Breast epithelium (tissue), 3 donors: ENCODE results near the gene AHNAK2.

Experiments
- CTCF ChIP-seq, 3 donors: fragments of 450-650 bp; IDR thresholded peaks; one replicate each; pipeline ENCODE4 v1.5.1; 2016 to 2017; ENCODE audit warnings: antibody characterized with exemption in 3 of 3, mild to moderate bottlenecking in 3 of 3, moderate library complexity in 3 of 3
- POLR2A ChIP-seq: fragments of 450-650 bp; IDR thresholded peaks from one replicate; pipeline ENCODE4 v1.6.1; 2016; ENCODE audit warnings: antibody characterized with exemption, mild to moderate bottlenecking, moderate library complexity
- POLR2AphosphoS5 ChIP-seq, 3 donors: sonication (generic); formaldehyde crosslinking; IDR thresholded peaks; one replicate each; pipeline ENCODE4 v1.6.1; 2017; ENCODE audit warnings: antibody characterized with exemption in 3 of 3

DNA sequence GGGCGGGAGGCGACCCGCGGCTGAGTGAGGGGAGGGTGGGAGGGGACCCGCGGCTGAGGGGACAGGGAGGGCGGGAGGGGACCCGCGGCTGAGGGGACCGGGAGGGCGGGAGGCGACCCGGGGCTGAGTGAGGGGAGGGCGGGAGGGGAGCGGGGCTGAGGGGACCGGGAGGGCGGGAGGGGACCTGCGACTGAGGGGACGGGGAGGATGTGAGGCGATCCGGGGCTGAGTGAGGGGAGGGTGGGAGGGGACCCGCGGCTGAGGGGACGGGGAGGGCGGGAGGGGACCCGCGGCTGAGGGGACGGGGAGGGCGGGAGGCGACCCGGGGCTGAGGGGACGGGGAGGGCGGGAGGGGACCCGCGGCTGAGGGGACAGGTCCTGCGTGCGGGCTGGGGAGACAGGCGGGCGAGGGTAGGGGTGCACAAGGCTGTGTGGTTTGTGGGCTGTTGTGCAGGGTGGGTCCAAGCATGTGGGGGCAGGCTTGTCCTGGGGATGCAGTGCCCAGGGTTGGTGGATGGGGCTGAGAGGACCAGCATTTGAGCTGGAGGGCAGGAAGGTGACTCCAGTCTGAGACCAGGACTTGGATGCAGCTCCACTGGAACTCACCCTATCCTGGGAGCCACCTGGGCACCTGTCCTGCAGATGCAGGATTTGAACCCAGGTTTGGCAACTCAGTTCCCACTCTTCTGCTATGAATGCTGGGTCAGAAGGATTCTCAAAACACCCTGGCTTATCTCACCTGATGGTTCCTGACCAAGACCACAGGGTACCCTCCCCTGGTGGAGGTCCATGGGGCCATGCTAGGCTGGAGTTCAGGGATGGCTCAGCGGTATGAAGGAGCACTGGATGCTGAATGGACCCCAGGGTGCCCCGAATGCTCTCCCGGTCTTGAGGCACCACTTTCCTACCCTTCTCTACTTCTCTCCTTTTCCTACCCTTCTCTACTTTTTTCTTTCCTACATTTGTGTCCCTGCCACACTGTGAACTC lies 44.1 kb downstream of the AHNAK2 start:
- TF ChIP-seq CTCF (IDR thresholded peaks at IDR 0.05): no peak
- no peak for TF ChIP-seq POLR2A
- TF ChIP-seq POLR2AphosphoS5 (IDR thresholded peaks at IDR 0.05): no peak
